Measurements from ENCODE around the gene KCNJ2. TPM values are rescaled to one million over a fixed set of nuclear protein-coding genes. Genes with fewer than 3 reads are reported as not detected.
A peak's percentile ranks its signal among the peaks of the same experiment; 100 is the strongest.

The KCNJ2 gene
- total RNA-seq, 1 experiment from 2014 or later: 0.15 TPM

GRCh38 chr17:70208080-70208794 lies 38.9 kb downstream of the KCNJ2 start:
- H2AK5ac ChIP-seq (ENCODE audit: insufficient read length, low read length): no peak overlapping the region
- H2BK12ac ChIP-seq (ENCODE audit: insufficient read length, low read depth, low read length): no peak overlapping the region
- H3K79me1 ChIP-seq (ENCODE audit: insufficient read depth, low read depth, low read length, poor library complexity, severe bottlenecking): no peaks in the 10 kb centered on the region
- no peak overlapping the region for H4K5ac ChIP-seq (ENCODE audit: insufficient read length, low read depth, low read length)
- no peak overlapping the region for H4K8ac ChIP-seq (replicated peaks; ENCODE audit: insufficient read length, low read depth, low read length)
- Mint-ChIP-seq H3K9me3 (peaks cover 4 to 5% of the 10 kb centered on the region in 2 experiments), H3K27me3 (ENCODE audit: low read depth) (no peaks in the 10 kb centered on the region), H3K27ac (peak overlapping the region in 2 of 3 experiments; percentile 6 to 7; a peak in 2 of 7 replicates), H3K36me3 (ENCODE audit: insufficient read depth in 1 of 3, low read depth in 3 of 3) (peaks cover 4 to 5% (median 4%) of the 10 kb centered on the region in 3 experiments; a peak in 6 of 7 replicates), H3K4me3 (no peak overlapping the region), H3K4me1 (peaks cover 8% of the 10 kb centered on the region in 2 experiments)
- no peak overlapping the region for H2BK20ac ChIP-seq (ENCODE audit: low read depth, low read length, poor library complexity, severe bottlenecking)
- no peaks in the 10 kb centered on the region for H4K20me1 ChIP-seq (ENCODE audit: control insufficient read depth, insufficient read depth, insufficient read length)
- H2AFZ ChIP-seq (ENCODE audit: low read length): no peak overlapping the region
- H3K56ac ChIP-seq (ENCODE audit: insufficient read length, low read depth, low read length): no peak overlapping the region
- H3K4me1 ChIP-seq (ENCODE audit: insufficient read depth, low read length): no peaks in the 10 kb centered on the region; the same call in 1 of the 2 replicates
- H2BK5ac ChIP-seq (ENCODE audit: insufficient read length, low read length): no peak overlapping the region
- WGBS (ENCODE audit: extremely low coverage, insufficient read length, low lambda C conversion rate): no CpG with 5 or more reads among the region's 7 CpGs
- no peak overlapping the region for H3K18ac ChIP-seq (ENCODE audit: insufficient read length, low read depth, low read length)
- H3K4me2 ChIP-seq (ENCODE audit: insufficient read depth, insufficient read length, low read length): no peak overlapping the region
- H3T11ph ChIP-seq (ENCODE audit: low read length): no peak overlapping the region
- H3K4ac ChIP-seq (ENCODE audit: low read depth, low read length): no peak overlapping the region
- no peak overlapping the region for H3K27ac ChIP-seq (ENCODE audit: insufficient read length, low read depth, low read length)
- H3K79me2 ChIP-seq (ENCODE audit: insufficient read depth, low read length): no peaks in the 10 kb centered on the region
- no peak overlapping the region for H3K9ac ChIP-seq (ENCODE audit: extremely low read depth, insufficient read length, low read length)
- no peaks in the 10 kb centered on the region for H3K27me3 ChIP-seq (ENCODE audit: insufficient read depth, low read length)
- no peaks in the 10 kb centered on the region for H3K23me2 ChIP-seq (ENCODE audit: insufficient read length, low read depth, low read length, poor library complexity, severe bottlenecking)
- no peak overlapping the region for H2BK120ac ChIP-seq (ENCODE audit: low read depth, low read length, poor library complexity, severe bottlenecking)
- no peak for TF ChIP-seq CTCF (conservative IDR thresholded peaks at IDR 0.05)
- no peak overlapping the region for H3K23ac ChIP-seq (ENCODE audit: insufficient read length, low read depth, low read length)
- no peak overlapping the region for H3K14ac ChIP-seq (ENCODE audit: insufficient read depth, low read length)
- no peak overlapping the region for H4K91ac ChIP-seq (ENCODE audit: insufficient read length, low read depth, low read length)
- DNase-seq: no peak
- H2BK15ac ChIP-seq (ENCODE audit: low read depth, low read length): no peak overlapping the region
- H3K9me3 ChIP-seq (ENCODE audit: control insufficient read depth, low read depth, low read length): no peaks in the 10 kb centered on the region

All from H9 (cell line).